ENCODE measurements around the gene STIM2. TPM values are rescaled to one million over a fixed set of nuclear protein-coding genes. Genes with fewer than 3 reads are reported as not detected.
A peak's percentile ranks its signal among the peaks of the same experiment; 100 is the strongest.

Gene STIM2
- total RNA-seq, 1 experiment from 2014 or later = 37.8 TPM

DNA sequence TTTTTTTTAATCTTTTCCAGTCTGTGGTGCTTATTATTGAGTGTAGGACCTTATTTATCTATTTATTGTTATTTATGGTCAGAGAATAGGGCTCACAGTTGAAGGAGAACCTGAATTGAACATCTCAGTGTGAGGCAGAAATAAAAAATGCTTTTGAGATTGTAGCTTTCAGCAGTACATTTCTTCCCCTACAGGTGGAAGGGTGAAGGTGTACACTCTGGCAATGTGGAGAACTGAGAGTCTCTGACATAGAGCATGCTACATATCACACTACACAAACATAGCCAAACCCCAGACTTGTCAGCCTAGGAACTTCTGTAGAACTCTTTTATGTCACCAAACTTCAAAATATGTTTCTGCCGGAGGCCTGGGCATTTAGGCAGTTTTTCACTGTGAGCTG is 140.2 kb downstream of the STIM2 start:
- no peak for DNase-seq (ENCODE audit: low read depth)

DNA sequence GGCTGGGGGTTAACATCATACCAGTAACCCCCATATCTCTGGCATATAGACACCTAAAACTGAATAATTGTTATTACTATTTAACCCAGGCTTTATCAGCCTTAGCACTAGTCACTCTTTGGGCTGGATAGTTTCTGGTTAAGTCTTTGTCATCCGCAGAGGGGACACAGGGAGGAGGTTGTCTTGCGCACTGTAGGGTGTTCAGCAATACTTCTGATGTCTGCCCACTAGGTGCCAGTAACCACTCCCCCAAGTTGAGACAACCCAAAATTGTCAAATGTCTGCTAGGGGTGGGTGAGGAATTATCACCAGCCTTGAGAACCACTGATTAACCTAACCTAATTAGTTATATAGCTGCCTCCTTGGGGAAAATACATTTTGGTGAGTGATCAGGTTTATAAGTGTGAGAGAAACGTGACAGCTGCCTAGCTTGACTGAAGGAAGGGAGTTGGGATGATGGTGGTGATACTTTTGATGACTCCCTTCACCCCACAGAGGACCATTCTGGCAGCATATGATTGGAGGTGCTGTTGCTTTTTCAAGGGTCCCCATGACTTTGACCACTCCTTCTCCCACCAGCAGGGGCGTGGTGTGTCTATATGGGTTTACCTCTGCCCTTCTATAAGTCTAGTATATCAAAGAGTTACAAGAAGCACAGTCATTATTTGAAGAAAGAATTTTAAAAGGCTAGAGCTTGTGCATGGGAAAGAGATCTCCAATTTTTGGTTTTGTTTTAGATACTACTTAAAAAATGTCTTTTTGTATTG is 140.9 kb downstream of the STIM2 start:
- DNase-seq (ENCODE audit: low read depth) = no peak

DNA sequence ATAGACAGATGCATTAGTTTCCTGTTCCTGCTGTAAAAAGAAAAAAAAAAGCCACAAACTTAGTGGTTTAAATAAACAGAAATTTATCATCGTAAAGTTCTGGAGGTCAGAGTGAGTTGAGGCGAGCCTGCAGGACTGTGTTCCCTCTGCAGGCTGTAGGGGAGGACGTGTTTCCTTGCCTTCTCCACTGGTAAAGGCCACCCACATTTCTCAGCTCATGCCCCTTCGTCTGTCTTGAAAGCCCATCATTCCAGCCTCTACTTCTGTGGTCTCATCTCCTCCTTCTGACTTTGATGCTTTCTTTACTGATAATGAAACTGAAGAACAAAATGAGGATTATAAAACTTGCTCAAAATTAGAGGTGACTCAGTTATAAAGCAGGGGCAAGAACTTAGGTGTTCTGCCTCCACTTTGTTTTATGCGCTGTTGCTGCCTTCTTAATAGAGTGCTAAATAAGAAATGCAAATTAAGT is 143.0 kb downstream of the STIM2 start:
- peak; percentile 46 for DNase-seq (ENCODE audit: low read depth)

DNA sequence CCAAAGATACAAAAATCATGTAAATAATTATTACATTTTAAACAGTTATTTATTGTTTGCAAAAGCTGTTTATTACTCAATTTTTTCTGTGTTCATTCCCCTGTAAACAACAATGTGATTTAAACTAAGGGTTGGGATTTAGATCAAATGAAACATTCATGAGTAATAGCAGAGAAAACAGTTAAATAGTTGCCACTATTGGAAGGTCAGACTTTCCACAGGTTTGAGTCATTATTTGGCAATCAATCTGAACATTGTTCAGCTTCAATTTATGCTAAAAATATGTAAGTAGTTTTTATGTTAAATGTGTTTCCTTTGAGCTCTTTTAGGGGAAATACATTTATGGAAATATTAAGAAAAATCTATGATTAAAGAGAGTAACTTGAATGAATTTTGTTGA is 144.9 kb downstream of the STIM2 start:
- peak; percentile 80 for DNase-seq (ENCODE audit: low read depth)

DNA sequence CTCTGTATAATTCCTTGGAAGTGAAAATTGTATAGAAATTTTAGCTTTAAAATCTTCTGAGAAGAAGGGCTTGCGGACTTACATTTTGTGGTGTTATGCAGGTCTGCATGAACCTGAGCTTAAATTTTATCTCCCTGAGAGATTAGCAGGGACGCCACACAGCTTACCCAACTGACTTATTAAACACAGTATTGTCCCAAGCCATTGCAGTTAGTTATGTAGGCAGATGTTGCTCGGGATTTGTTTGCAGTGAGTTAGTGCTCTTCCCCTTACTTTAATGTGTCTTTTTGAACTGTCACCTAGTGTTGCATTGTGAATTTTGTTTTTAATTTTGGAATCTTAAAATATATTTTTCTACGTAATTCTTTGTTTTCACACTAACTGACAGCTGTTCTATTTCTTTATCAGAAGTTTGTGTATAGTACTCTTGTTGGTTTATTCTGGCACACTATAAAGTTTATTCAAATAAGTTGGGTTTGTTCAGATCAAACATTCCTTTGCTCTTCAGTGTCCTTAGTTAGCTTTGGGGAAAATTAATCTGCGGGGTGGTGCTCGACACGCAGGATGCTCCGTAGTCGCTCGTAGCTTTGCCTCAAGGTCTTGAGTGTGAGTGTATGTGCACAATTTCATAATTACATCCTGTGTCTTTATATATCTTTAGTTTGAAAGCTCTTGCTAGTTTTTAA is 145.4 kb downstream of the STIM2 start:
- peak; percentile 40 for DNase-seq (ENCODE audit: low read depth)

DNA sequence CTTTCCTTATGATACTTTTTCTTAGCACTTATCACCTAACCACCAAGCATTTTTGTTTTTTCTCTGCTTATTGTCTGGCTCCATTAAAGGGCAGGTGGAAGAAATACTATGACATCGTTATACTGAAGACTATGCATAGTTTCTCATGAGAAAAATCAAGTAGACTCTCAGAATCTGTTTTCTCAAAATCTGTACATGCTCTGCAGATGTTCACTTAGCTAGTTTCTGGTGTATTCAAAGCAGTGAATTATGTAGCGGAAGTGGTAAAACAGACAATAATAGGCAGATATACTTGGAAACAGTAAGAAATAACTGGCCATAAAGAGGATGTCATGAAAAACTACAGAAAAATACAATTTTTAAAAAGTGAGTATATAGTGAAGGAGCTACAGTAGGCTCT is 146.0 kb downstream of the STIM2 start:
- DNase-seq (ENCODE audit: low read depth) = no peak

DNA sequence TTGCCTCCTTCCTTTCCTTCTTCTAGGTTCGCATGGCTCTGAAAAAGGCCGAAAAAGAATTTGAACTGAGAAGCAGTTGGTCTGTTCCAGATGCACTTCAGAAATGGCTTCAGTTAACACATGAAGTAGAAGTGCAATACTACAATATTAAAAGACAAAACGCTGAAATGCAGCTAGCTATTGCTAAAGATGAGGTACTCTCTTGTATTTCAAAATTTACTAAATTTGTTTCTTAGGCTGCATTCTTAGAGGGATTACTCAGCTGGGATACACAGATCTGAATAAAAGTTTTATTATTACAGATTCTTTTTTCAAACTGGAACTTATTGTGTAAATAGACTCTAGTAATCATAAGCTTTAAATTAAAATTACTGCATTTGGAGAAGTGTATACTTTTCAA is 146.9 kb downstream of the STIM2 start:
- peak; percentile 33 for DNase-seq (ENCODE audit: low read depth)

DNA sequence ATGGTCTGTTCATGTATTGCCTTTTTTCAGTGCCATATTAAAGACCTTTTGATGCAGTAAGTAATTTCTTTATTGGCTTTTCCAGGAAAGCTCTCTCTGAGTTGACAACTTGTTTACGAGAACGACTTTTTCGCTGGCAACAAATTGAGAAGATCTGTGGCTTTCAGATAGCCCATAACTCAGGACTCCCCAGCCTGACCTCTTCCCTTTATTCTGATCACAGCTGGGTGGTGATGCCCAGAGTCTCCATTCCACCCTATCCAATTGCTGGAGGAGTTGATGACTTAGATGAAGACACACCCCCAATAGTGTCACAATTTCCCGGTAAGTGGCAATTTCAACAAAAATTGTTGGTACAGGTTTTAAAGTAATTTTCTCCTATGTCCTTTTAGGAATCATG is 148.0 kb downstream of the STIM2 start:
- DNase-seq (ENCODE audit: low read depth) = peak; percentile 47

DNA sequence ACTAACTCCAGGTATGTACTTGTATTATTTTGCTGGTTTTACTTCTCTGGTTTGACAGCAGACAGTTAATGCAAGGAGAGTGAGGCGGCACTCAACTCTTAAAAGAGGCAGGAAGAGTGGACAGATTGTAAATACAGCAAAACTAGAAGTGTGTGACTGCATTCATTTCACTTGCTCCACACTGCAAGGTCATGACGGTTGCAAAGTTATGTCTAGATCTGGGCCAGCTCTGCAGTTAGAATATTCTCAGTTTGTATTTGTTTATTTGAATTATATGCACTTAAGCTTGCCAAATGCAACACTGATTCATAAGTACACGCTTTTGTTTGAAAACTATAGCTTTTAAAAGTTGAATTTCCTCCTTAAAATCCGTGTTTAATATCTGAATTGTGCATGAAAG is 148.9 kb downstream of the STIM2 start:
- peak; percentile 41 for DNase-seq (ENCODE audit: low read depth)

DNA sequence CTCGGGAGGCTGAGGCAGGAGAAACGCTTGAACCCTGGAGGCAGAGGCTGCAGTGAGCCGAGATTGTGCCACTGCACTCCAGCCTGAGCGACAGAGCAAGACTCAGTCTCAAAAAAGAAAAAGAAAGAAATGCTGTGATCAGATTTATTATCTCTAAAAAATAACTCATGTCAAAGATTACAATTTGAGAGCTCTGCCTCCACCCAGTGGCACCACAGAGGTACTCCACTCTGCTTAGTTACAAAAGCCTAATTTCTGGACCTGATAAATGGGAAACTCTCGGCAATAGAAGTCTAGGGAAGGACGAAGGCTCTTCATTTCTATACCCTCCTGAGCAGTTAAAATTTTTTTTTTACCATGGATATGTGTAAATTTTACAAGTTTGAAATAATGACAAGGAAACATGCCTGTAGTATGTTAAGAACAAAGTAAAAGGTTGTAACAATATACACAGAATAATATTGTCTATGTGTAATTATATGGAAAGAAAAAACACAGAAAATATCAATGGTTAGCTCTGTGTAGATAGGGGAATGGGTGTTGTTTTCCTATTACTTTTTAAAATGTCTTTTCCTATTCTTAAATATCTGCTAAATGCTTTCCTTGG is 149.8 kb downstream of the STIM2 start:
- peak; percentile 69 for DNase-seq (ENCODE audit: low read depth)

DNA sequence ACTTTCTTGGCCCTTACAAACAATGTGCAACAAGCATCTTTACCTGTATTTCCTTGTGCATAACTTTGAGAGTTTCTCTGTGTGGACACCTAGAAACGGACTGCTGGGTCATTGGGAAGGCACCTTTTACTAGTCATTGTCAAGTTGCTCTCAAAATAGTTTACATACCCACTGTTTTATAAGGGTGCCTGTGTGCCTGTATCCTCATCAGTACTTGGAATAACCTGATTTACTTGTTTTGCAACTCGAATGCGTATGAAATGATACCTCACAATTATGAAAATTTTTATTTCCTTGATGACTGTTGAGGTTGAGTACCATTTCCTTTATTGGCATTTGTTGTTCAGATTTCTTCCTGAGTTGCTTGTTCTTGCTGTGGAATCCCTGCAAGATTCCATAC is 150.8 kb downstream of the STIM2 start:
- no peak for DNase-seq (ENCODE audit: low read depth)

DNA sequence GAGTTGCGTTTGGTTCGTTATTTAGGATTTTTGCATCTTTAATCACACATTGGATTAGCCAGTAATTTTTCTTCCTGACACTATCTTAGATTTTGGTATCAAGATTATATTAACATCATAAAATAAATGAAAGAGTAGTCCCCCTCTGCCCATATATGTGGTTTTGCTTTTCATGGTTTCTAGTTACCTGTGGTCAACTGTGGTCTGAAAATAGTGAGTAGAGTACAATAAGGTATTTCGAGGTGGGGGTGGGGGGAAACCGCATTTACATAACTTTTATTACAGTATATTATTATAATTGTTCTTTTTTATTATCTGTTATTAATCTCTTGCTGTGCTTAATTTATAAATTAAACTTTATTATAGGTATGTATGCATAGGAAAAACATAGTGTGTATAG is 152.4 kb downstream of the STIM2 start:
- DNase-seq (ENCODE audit: low read depth) = no peak

DNA sequence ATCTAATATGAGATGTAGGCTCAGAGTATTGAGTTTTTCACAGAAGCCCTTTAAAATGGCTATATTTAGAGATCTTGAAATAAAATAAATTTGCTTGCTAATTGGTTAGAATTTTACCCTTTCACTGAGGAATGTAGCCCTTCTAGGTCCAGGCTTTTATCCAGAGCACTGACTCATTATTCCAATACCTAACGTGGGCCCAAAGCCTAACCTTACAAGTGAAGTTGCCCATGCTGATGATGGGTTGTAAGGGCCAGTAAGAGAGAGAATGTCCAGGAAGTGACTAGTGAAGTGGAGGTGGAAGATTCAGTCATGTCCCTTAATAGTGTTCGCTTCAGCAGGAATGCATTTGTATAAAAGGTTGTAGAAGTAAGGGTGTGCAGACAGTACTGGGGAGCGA is 155.9 kb downstream of the STIM2 start:
- DNase-seq (ENCODE audit: low read depth) = no peak

DNA sequence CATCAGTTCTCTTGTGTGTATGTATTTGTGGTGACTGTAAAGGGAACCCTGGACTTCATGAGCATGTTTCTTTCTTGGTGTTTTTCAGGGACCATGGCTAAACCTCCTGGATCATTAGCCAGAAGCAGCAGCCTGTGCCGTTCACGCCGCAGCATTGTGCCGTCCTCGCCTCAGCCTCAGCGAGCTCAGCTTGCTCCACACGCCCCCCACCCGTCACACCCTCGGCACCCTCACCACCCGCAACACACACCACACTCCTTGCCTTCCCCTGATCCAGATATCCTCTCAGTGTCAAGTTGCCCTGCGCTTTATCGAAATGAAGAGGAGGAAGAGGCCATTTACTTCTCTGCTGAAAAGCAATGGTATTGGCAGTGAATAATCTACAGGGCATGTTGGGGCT is 157.0 kb downstream of the STIM2 start:
- DNase-seq (ENCODE audit: low read depth) = no peak

DNA sequence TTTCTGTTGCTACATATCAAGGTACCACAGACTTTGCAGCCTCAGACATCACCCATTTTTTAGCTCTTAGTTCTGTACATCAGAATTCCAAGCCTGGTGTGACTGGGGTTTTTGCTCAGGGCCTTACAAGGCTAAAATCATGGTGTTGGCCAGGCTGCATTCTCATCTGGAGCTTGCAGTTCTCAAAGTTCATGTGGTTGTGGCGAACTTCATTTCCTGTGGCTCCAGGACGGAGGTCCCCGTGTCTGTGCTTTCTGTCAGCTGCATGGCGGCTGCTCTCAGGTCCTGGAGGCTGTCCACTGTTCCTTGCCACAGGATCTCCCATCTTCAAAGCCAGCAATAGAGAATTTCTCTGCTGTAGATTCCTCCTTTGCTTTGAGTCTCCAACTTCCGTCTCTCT is 157.4 kb downstream of the STIM2 start:
- DNase-seq (ENCODE audit: low read depth) = no peak

DNA sequence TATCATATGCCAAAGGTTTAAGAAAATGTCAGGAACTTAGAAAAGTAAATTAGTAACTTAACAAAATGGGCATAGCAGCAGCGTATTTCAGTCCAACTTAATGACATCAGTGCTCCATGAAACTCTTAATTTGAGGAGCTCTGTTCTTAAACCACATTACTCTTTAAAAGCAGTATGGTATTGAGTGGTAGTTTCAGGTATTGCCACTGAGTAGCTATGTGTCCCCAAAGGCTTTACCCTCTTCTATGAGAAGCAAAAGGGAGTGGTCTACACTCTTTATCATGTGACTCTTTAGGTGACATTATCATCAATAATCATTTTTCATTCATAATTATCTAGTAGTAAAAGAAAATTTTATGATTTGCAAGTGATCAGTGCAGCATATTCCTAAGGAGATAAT is 158.3 kb downstream of the STIM2 start:
- no peak for DNase-seq (ENCODE audit: low read depth)

DNA sequence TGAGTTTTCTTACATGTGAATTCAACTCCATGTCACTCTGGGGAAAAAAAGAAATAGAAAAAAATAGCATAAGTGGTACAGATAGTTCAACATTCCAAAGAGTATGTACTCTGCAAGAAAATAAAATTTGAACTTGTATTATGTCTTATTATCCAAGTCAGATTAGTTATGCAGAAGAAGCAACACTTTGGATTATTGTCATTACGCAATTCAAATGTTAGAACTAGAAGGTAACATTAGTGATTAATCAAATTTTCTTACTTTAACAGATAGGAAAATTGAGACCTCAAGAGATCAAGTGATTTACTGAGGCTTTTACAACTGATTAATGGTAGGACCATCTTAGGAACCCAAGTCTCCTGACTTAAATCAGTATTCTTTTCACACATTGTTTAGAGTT is 159.1 kb downstream of the STIM2 start:
- no peak for DNase-seq (ENCODE audit: low read depth)

DNA sequence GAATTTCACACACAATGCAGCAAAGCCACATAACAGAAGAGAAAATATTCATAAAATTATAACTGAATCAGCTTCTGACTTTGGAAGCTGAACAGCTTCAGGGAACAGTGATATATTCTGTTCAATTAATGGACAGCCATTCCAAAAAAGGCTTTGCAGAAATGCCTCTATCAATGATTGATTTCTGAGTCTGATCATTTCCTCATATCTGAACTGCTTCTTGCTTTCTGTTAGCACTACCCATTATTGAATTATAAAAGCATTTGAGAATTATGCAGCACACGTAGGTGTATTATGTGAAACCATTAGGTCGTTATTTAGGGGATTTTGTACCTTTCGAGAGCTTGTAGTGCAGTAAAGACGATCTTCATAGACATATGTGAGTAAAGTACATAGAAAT is 159.6 kb downstream of the STIM2 start:
- no peak for DNase-seq (ENCODE audit: low read depth)

DNA sequence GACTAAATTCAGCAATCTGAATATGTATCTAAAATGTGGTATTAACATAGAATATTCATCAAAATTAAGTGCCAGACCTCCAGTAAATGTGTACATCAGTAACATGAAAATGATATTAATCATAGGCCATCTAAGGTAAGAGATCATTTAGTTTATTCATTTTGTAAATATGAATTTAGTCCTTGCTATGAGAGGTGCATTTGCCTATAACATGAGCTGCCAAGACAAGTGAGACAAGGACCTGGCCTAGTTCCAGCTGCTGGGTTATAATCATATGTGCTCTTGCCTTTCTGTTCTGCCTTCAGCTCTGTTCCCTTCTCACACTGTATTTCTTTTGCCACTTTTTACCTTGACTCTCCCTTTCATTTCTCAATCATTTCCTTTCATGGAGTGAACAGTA is 160.0 kb downstream of the STIM2 start:
- no peak for DNase-seq (ENCODE audit: low read depth)

DNA sequence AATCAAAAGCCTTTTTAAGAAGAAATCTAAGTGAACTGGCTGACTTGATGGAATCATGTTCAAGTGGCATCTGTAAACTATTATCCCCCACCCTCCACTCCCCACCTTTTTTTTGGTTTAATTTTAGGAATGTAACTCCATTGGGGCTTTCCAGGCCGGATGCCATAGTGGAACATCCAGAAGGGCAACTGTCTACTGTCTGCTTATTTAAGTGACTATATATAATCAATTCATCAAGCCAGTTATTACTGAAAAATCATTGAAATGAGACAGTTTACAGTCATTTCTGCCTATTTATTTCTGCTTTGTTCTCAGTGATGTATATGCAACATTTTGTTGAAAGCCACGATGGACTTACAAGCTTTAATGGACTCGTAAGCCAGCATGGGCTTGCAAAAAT is 162.3 kb downstream of the STIM2 start:
- no peak for DNase-seq (ENCODE audit: low read depth)

DNA sequence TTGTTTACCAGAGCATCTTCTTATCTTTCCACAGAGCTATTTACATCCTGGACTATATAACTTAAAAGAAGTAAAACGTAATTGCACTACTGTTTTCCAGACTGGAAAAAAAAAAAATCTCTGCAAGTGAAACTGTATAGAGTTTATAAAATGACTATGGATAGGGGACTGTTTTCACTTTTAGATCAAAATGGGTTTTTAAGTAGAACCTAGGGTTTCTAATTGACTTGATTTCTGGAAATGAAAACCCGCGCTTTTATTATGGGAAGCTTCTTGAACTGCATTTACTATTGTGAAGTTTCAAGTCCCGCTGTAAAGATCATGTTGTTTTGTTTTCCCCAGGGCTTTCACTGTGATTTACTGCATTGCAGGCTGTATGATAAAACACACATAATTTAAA is 162.7 kb downstream of the STIM2 start:
- no peak for DNase-seq (ENCODE audit: low read depth)

DNA sequence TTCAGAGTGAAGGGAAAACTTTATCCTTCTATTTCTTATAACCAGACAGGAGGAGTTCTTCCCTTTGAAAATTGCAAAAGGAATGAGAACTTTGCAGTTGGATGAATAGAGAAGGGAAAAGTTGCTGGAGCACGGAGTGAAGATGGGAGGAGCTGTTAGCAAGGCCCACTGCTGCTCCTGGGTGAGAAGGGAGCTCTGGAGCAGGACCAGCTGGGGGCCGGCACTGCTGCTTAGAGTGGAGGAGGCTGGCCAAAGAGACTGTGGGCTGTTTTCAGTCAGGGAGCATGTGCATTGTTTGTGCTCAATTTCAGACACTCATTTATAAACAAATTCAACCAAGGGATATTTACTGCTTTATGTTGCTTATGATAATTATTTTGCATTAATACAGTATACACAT is 164.2 kb downstream of the STIM2 start:
- no peak for DNase-seq (ENCODE audit: low read depth)

DNA sequence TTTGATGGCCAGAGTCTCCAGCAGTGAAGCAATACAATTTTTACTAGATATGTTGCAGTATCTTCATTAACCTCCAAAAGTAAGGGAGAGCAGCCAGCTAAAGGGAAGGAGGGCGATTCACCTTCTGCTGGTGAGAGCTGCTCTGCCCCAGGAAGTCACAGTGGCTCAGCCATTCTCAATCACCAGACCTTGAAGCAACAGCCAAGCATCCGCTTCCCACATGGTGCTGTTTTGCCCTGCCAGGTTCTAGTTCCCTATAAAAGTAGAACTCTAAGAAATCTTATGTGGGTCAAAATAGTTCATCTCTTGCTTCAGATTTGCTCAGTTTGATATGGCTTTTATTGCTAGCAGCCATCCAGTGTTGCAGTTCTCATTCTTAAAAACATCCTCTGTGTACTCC is 166.8 kb downstream of the STIM2 start:
- no peak for DNase-seq (ENCODE audit: low read depth)
